ENCODE measurements around the gene USB1.

GRCh38 chr16:57985204-57986181 lies 15.7 kb upstream of the USB1 start:
- TF ChIP-seq CTCF (IDR thresholded peaks at IDR 0.05): no peak
- no peak for TF ChIP-seq POLR2A (IDR thresholded peaks at IDR 0.05)

Measured in heart left ventricle (tissue), 13 donors.